Spinal cord (tissue), 10 donors: ENCODE results near the gene HOXA11. TPM values are rescaled to one million over a fixed set of nuclear protein-coding genes. Genes with fewer than 3 reads are reported as not detected.
A peak's percentile ranks its signal among the peaks of the same experiment; 100 is the strongest.

ENCODE experiments used
- DNase-seq, 6 donors: peaks; one replicate each; pipeline versions ENCODE4 v3.0.0 to v3.0.0-alpha.2; 2013 to 2015; ENCODE audit warnings: low spot score in 6 of 6, low read depth in 4 of 6
- H3K27ac ChIP-seq: one replicate; pipeline ENCODE4 v1.5.1; 2013; ENCODE audit warnings: low read depth, low read length, control low read depth
- H3K27me3 ChIP-seq: one replicate; pipeline ENCODE4 v1.6.1; 2013; ENCODE audit warnings: low read length; ENCODE audit not compliant: control insufficient read depth, insufficient read depth
- H3K36me3 ChIP-seq: one replicate; pipeline ENCODE4 v1.6.1; 2013; ENCODE audit warnings: low read length; ENCODE audit not compliant: control insufficient read depth, insufficient read depth
- H3K4me1 ChIP-seq: one replicate; pipeline ENCODE4 v1.6.1; 2013; ENCODE audit warnings: low read length; ENCODE audit not compliant: control insufficient read depth, insufficient read depth
- H3K4me3 ChIP-seq: one replicate; pipeline ENCODE4 v1.5.1; 2013; ENCODE audit warnings: low read depth, low read length, control low read depth
- H3K9me3 ChIP-seq: one replicate; pipeline ENCODE4 v1.6.1; 2013; ENCODE audit warnings: low read length; ENCODE audit not compliant: control insufficient read depth, insufficient read depth
- whole genome bisulfite sequencing: methylation state at CpG from one replicate; pipeline ENCODE4 v1.1.5; 2013; ENCODE audit warnings: missing lambda C conversion rate; ENCODE audit not compliant: insufficient coverage; 5-methylcytosine and 5-hydroxymethylcytosine counted together
- polyA plus RNA-seq, 2 donors: library from polyadenylated mRNA; unstranded; fragments of 120-200 nt; gene quantifications; one replicate each; pipeline ENCODE4 v1.2.1, GENCODE V29; 2013; ENCODE audit not compliant: insufficient read length in 2 of 2
- total RNA-seq, 2 donors: library from RNA; depleted of rRNA in 1 of 2; stranded (reverse); fragments of 120-200 nt in 1 of 2; fragments of >200 nt in 1 of 2; gene quantifications; one replicate each; pipeline versions ENCODE4 v1.2.3 to v1.2.4, GENCODE V29; 2013 to 2014
- donor health status: healthy.

The HOXA11 gene
- total and polyA plus RNA-seq, 4 donors = 0.27 to 2.2 TPM; not detected in 2

DNA sequence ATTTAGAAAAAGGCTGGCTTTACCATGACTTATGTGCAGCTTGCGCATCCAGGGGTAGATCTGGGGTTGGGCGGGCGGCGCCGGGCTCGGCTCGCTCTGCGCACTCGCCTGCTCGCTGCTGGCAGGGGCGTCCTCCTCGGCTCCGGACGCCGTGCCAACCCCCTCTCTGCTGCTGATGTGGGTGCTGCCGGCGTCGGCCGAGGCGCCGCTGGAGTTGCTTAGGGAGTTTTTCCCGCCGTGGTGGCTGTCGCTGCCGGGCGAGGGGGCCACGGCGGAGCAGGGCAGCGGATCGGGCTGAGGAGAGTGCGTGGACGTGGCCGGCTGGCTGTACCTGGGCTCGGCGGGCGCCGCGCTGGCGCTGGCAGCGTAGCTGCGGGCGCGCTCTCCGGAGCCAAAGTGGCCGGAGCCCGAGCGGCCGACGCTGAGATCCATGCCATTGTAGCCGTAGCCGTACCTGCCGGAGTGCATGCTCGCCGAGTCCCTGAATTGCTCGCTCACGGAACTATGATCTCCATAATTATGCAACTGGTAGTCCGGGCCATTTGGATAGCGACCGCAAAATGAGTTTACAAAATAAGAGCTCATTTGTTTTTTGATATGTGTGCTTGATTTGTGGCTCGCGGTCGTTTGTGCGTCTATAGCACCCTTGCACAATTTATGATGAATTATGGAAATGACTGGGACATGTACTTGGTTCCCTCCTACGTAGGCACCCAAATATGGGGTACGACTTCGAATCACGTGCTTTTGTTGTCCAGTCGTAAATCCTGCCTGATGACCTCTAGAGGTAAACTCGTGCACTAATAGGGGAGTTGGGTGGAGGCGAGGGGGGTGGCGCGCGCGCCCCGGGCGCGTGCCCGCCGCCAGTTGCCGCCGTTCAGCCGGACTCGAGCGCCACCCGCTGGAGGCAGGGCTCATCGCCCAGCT is 41.7 kb downstream of the HOXA11 start, which contains the start of gene HOXA5:
HOXA5 (minus strand) TSS at position 659 of the 927 bp plus-strand sequence; CDS start at position 585, 74 bp downstream.
- no peaks in the 10 kb centered on the region for H3K9me3 ChIP-seq
- WGBS = 4% methylated on average over 81 of the region's 86 CpGs
- peak within 1 kb of the TSS; percentile 91 for H3K4me3 ChIP-seq
- peaks cover 57% of the 10 kb centered on the region for H3K36me3 ChIP-seq
- H3K27me3 ChIP-seq = peaks cover 6% of the 10 kb centered on the region
- H3K27ac ChIP-seq = peak within 1 kb of the TSS; percentile 99
- peak in 2 of 6 donors; percentile 91 to 96 for DNase-seq
- H3K4me1 ChIP-seq = peaks cover 75% of the 10 kb centered on the region

- no peak for DNase-seq
- Histone ChIP-seq H3K4me1 (peaks cover 70% of the 10 kb centered on the region), H3K4me3 (peak overlapping the region; percentile 91), H3K36me3 (peaks cover 57% of the 10 kb centered on the region), H3K27ac (peak overlapping the region; percentile 99), H3K9me3 (no peaks in the 10 kb centered on the region), H3K27me3 (peaks cover 6% of the 10 kb centered on the region)
- WGBS = 4% methylated on average over 20 of the region's 29 CpGs
These were observed 42.4 kb downstream of the HOXA11 start for GRCh38 chr7:27142580-27143022.

GRCh38 chr7:27141923-27142579 is 43.0 kb downstream of the HOXA11 start:
- H3K4me3 ChIP-seq = peak overlapping the region; percentile 91
- peaks cover 67% of the 10 kb centered on the region for H3K4me1 ChIP-seq
- peak overlapping the region; percentile 99 for H3K27ac ChIP-seq

DNA sequence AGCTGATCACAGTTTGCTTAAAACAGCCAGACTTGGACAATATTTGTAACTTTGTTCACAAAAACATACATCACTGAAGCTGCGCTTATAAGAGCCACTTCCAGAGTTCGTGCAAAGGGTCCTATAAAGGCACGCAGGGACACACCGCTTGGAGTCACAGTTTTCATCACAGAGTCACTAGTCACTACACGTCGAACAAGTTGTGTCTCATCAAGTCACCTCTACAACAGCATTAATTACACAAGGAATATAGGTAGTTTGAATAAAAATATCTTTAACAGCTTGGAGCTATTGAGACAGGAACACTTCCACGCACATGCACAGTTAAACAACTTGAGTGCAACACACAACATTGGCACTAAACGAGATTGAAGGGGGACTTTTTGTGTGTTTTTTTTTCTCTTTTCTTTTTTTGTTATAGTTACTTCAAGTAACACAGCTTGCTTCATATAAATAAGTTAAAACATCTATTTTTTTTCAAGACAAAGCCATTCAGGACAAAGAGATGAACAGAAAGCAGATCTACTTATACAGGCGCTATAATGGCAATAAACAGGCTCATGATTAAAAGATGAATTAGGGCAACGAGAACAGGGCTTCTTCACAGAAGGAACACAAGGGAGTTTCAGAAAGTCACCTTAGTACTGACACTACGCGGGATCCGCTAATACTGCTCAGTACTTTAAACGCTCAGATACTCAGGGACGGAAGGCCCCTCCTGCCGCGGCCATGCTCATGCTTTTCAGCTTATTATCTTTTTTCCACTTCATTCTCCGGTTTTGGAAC is 43.7 kb downstream of the HOXA11 start:
- Histone ChIP-seq H3K9me3 (no peaks in the 10 kb centered on the region), H3K27ac (peak overlapping the region; percentile 99), H3K27me3 (peaks cover 4% of the 10 kb centered on the region), H3K4me1 (peaks cover 68% of the 10 kb centered on the region), H3K36me3 (peaks cover 47% of the 10 kb centered on the region), H3K4me3 (peak overlapping the region; percentile 91)
- DNase-seq = peak in 1 of 6 donors; percentile 56
- 27% methylated on average over 13 of the region's 18 CpGs for WGBS

More at GRCh38 chr7:27141923-27142579, 43.0 kb downstream of the HOXA11 start:
- Histone ChIP-seq H3K9me3 (no peaks in the 10 kb centered on the region), H3K27me3 (peaks cover 2% of the 10 kb centered on the region), H3K36me3 (peaks cover 52% of the 10 kb centered on the region)
- peak in 1 of 6 donors; percentile 38 for DNase-seq
- WGBS = 16% methylated on average over 30 of the region's 30 CpGs

- peak overlapping the region; percentile 99 for H3K27ac ChIP-seq
- no peaks in the 10 kb centered on the region for H3K9me3 ChIP-seq
- peaks cover 4% of the 10 kb centered on the region for H3K27me3 ChIP-seq
- H3K36me3 ChIP-seq = peaks cover 41% of the 10 kb centered on the region
- peak overlapping the region; percentile 91 for H3K4me3 ChIP-seq
- 37% methylated on average over 6 of the region's 15 CpGs for WGBS
- H3K4me1 ChIP-seq = peaks cover 66% of the 10 kb centered on the region
- DNase-seq = peak in 2 of 6 donors; percentile 52 to 86
These were observed 44.7 kb downstream of the HOXA11 start for GRCh38 chr7:27140126-27140857.

GRCh38 chr7:27139334-27140125 is 45.5 kb downstream of the HOXA11 start:
- H3K4me3 ChIP-seq = peak overlapping the region; percentile 91
- peaks cover 4% of the 10 kb centered on the region for H3K27me3 ChIP-seq
- 19% methylated on average over 47 of the region's 53 CpGs for WGBS
- peaks cover 33% of the 10 kb centered on the region for H3K36me3 ChIP-seq
- no peaks in the 10 kb centered on the region for H3K9me3 ChIP-seq
- DNase-seq = peak in 1 of 6 donors; percentile 54
- H3K4me1 ChIP-seq = peaks cover 59% of the 10 kb centered on the region
- H3K27ac ChIP-seq = peak overlapping the region; percentile 99

GRCh38 chr7:27138985-27139333 is 46.1 kb downstream of the HOXA11 start:
- H3K36me3 ChIP-seq = peaks cover 29% of the 10 kb centered on the region
- peak overlapping the region; percentile 99 for H3K27ac ChIP-seq
- WGBS = 37% methylated on average over 8 of the region's 11 CpGs
- peak overlapping the region; percentile 91 for H3K4me3 ChIP-seq
- DNase-seq = peak in 1 of 6 donors; percentile 40
- H3K27me3 ChIP-seq = peaks cover 4% of the 10 kb centered on the region
- no peaks in the 10 kb centered on the region for H3K9me3 ChIP-seq
- peaks cover 54% of the 10 kb centered on the region for H3K4me1 ChIP-seq

DNA sequence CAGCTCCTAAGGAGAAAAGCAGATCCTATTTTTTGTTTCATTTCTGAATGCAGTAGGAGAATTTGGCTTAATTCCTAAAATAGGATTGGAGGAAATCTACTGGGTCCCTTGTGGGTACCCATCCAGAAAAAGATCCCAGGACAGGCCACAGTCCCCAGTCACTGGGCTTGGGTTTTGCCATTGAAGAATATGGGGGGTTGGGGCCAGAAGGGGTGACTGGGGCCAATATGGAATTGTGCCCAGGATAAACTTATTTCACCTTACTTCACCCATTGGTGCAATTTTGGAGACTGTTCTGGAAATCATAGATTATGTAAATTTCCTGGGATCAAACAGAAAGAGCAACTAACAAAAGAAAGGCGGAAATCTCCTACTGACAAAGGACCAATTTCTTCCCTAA is 46.6 kb downstream of the HOXA11 start:
- DNase-seq = peak in 1 of 6 donors; percentile 35
- no CpG with 5 or more reads among the region's 1 CpG for WGBS
- no peaks in the 10 kb centered on the region for H3K9me3 ChIP-seq
- H3K4me3 ChIP-seq = peak overlapping the region; percentile 91
- H3K4me1 ChIP-seq = peaks cover 55% of the 10 kb centered on the region
- H3K27me3 ChIP-seq = peaks cover 4% of the 10 kb centered on the region
- H3K27ac ChIP-seq = peak overlapping the region; percentile 99
- peaks cover 26% of the 10 kb centered on the region for H3K36me3 ChIP-seq
